GM19351 (cell line): Measurements from ENCODE around the gene BICDL1.

Experiments used
- ATAC-seq: cut with Tn5 transposase; IDR thresholded peaks from one replicate; pipeline ENCODE4 v1.9.1; 2021; ENCODE audit warnings: mild to moderate bottlenecking, moderate library complexity; ENCODE audit not compliant: unreplicated experiment

BICDL1 gene

DNA sequence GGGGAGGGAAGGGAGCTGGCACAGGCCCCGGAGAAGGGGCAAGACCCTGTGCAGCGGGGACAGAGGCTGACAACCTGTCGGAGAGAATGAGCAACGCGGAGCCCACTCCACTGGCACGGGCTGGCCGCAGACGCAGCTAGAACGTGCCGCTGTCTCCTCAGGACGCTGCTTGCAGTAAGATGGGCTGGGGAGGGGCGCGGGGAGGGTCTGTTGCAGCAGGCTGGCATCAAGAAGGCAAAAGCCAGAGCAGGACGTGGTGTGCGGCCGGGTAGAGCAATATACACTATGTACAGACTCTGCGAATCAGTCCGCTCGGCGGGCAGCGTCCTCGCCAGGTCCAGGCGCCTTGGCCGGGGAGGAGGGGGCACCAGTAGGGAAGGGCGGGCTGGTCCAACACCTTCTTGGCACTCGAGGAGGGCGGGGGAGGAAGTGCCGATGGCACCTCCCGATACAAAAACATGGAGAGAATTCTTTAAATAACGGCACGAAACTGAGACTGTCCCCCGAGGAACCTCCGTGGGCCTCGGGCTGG lies 107.7 kb downstream of the BICDL1 start:
- no peak for ATAC-seq

DNA sequence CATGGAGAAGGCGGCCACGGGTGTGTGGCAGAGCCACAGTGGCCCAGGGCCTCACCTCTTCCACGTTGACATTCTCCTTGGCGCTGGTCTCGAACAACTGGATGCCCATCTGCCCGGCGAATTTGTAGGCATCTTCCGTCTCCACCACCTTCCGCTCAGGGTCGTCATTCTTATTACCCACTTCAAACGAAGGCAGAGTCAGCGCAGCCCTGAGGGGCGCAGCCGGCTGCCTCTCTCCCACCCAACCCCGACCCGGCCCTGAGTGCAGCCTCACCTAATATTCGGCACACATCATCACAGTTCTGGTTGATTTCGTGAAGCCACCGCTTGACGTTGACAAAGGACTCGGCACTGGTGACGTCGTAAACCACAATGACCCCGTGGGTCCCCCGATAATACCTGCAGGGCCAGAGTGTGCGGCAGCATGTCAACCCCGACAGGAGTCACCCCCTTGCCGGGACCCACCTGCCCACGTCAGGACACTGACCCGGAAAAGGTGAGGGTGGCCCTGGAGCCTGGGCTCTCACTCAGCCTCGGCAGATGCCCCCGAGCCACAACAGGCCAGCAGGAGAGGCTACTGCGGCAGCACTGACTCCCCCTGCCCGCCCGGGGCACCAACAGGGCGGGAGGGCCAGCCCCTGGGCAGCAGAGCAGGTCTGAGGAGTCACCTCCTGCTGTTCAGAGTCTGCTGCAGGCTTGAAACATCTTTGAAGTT lies 109.9 kb downstream of the BICDL1 start:
- no peak for ATAC-seq

DNA sequence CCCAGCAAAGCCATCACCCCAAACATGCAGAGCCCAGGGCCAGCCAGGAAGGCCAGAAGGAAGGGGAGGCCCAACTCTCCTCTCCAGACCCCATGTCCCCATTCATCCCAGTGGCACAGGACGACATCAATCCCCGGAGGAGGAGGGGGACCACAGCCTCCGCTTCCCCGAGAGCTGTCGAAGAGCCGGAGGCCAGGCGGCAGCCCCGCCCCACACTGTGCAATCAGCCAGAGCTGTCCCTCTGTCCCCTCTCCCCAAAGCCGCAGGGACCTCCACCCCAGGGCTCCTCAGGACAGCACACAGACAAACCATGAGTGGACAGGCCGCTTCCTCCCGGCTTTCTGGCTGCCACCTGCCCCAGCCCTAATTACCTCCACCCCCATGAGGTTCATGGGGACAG lies 110.7 kb downstream of the BICDL1 start:
- ATAC-seq = no peak

DNA sequence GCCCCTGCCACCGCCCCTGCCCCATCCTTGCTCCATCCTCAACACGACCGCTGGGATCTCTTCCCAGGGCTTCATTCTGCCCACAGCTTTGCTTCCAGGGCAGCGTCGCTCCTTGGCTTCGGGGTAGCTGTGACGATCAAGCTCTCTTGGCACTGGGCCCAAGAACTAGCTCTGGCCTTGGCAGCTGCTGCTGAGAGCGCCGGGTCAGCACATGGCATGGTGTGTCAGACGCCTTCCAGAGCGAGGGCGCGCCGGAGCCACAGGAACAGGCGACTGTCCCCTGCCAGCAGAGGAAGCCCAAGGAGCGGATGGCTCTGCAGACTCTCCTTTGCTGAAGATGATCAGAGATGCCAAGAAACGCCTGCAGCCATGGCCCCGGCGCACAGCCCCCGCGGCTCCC lies 111.6 kb downstream of the BICDL1 start:
- ATAC-seq = no peak

DNA sequence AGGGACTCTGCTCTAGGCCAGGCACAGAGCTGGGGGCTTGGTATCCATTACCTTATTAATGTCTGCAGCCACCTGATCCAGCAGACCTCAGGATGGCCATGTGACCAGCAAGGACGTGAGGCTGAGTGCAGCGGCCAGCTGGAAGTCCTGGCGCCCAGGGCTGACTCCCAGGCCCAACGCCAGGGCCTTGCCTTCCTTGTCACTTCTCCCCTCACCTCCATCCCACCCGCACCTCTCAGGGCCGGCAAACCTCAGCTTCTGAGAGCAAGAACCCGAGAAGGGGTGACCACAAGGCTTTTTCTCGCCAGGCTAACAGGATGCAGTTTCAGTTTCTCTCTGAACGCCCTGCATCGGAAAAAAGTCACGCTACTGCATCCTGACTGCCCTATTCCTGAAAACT lies 112.1 kb downstream of the BICDL1 start:
- peak; percentile 76 for ATAC-seq

DNA sequence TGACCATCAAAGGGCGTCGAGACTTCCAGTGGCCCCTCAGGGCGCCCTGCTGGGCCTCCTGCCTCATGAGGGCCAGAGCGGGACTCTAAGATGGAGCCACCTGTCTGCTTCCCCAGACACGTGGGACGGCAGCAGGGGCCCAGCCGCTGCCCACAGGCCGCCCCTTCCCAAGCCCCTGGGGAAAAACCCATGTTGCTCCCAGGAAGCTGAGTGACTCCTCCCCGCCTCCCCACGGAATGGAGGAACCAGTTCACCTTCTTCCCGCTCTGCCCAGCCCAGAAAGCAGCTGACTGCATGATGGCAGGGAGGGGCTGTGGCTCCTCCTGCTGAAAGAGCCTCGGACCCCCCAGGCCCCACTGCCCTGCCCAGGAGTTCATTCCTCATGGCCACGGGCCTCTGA lies 112.6 kb downstream of the BICDL1 start:
- ATAC-seq = peak; percentile 33

DNA sequence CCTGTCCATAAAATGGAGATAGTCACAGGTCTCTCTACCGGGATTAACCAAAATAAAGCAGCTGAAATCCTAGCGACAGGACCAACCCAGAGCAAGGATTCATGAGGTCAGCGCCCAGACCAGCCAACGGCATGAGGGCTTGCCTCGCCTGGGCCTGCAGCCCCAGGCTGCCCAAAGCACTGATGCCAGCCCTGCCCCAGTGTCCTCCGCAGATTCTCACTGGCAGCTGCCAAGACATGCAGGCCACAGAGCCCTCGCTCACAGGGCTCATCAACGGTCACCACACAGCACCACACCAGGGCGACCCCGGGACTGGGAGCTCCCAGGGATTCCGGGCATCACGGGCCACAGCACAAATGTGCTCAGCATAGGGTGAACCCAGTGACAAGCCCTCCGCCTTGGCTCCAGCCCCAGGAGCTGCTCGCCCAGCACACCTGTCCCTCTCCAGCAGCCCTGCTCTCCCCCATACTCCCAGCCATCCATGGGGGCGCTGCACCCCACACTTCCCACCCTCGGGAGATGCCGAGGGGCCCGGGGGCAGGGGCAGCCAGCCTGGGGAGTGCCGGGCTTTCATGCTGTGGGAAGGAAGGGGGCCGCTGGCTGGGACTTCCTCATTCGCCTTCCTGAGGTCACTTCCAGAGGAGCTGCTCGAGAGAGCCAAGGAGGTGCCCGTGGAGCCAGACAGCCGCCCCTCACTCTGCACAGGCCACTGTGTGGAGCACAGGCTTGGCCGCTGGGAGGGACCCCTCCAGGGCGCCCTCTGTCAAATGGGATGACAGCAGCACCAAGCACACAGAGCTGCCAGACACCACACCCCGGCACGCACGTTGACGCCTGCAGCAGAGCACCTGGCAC lies 113.4 kb downstream of the BICDL1 start:
- no peak for ATAC-seq

DNA sequence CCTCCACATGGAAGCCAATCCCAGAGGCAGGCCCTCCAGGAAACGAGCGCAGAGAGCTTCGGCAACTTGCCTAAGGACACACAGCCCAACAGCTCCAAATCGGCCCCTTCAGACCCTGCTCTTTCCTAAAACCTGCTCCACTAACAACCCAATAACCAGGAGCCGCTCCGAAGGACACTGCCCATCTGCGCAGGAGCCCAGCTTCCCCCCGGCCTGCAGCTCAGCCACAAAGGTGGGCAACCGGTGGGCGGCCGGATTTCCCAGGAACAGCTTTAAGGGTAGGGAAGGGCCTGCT lies 114.0 kb downstream of the BICDL1 start:
- no peak for ATAC-seq

DNA sequence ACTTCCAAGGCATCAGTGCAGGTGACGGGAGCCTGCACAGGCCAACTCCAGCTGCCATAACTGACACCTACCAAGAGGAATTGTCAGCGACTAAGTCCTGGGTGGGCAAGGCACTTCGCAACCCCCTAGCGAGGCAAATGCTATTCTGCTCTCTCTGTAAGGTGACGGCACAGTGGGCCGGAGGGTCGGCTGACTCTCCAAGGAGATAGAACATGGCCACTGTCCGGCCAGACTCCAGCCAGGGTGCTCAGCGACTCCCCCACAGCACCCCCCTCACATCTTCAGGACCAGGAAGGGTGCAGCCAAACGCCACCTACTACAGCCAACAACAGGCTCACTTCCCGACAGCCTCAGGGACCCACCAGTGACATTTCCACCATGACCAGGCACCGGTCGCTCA lies 114.3 kb downstream of the BICDL1 start:
- no peak for ATAC-seq

DNA sequence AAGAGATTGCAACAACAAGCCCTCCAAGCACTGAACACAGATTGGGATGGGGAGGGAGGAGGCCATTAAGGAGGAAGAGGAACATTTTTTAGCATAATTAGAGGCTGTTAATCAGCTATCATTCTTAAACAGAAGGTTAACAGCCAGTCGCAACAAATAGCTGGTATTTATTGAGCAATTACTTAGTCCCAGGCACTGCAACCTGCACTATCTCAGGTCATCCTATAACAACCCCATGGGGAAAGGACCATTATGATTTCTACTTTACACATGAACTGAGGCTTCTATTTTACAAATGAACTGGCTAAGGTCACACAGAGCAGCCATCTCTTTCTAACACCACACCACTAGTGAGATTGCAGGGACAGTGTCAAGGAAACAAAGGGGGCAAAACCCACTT lies 117.1 kb downstream of the BICDL1 start:
- no peak for ATAC-seq

DNA sequence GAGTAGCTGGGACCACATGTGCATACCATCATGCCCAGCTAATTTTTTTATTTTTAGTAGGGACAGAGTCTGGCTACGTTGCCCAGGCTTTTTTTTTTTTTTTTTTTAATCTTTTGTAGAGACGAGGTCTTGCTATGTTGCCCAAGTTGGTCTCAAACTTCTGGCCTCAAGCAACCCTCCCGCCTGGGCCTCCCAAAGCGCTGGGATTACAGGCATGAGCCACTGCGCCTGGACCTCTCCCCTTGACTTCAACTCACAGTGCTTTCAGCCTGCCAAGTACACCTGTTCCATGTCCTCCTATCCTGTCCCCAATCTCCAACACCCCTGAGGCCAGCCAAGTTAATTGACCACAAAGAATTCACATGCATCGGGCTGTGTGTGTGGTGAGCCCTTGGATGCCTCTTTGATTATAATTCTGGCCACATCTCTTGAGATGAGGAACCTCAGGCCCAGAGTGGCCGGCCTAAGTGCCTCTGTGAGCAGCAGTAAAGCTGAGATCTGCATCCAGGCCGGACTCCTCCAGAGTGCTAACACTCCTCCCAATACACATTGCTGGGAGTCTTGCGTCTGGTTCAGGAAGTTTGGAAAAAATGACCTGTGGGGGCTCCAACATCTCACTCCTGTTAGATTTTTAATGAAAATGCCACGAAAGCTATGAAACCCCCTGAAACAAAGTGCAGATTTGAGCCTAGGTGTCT lies 120.7 kb downstream of the BICDL1 start:
- ATAC-seq = no peak

DNA sequence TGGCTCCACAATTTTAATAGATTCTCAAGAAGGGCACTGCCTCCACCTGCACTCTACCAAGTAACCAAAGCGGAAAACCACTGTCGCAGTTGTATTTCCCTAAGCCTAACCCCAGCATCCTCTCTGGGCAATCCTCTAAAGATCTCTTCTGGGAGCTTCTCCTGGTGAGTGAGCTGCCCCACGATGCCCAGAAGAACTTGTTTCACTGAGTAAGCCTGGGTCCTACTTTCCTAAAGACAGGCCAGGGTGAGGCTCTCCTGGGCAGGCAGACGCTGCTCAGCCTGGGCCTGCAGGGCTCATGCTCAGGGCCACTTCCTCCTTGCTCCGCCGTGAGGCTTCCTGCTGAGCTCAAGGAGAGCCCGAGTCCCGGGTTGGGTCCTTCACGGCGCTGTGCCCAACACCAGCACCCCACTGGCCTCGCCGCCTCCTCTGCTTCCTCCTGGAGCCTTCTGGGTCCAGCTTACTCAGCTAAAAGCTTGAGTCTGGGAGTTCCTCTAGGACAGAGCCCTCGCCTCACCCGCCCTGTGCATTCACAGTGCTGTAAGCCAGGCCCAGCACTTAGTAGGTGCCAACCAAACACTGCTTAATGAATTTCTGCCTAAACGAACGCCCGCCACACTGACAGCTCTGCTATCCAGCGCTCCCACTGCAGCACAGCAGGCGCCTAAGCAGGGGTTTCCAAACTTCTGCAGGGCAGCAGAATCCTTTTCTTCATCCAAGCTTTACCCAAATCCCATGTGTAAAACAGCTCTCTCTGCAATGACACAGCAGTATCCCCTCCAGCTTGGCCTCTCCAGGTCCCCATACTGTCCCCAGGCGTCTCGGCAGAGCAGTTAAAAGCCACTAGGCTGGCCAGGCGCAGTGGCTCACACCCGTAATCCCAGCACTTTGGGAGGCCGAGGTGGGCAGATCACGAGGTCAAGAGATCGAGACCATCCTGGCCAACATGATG lies 121.8 kb downstream of the BICDL1 start:
- ATAC-seq = peak; percentile 85

DNA sequence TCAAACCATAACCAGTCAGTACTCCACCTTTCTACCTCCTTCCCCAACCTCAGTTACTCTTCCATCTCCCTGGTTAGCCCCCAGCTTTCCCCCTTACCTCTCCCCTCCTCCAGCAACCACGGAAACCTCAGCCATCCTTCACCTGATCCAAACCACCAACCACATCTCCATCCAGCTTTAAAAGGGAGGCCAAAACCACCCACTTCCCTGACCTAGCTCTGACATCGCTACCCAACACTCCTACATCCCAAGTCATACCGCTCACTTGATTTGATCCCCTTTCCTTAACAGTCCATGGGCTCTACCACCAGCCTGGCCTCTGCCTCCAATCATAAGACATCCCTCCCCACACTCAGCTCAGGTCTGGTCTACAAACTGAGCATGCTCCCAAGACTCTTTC lies 126.0 kb downstream of the BICDL1 start:
- ATAC-seq = no peak

DNA sequence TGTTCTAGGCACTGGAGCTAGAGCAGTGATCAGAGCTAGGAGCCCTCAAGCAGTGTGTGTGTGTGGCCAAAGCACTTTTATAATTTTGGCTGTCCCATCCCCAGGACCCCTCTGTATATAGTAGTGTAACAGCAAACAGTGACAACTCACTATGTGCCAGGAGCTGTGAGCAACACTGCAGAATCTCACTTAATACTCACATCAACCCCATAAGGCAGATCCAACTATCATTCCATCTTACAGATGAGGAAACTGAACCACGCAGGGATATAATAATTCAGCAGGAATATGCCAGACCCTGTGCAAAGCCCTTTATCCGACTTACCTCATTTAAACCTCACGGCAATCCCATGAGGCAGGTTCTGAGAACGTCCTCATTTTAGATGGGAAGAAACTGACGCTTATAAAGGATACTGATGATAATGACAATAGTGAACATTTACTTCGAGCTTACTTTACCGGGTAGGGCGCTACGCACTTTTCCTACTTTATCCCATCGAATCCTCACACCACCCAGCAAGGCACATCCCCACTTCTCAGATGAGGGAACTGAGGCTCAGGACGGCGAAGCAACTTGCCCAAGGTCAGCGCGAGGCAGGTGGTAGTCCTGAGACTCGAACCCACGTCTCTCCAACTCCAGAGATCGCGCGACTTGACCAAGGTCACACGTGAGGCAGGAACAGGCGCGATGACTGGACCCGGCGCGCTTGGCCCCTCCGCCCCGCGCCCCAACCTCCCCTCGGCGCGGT lies 126.8 kb downstream of the BICDL1 start:
- ATAC-seq = peak; percentile 10

DNA sequence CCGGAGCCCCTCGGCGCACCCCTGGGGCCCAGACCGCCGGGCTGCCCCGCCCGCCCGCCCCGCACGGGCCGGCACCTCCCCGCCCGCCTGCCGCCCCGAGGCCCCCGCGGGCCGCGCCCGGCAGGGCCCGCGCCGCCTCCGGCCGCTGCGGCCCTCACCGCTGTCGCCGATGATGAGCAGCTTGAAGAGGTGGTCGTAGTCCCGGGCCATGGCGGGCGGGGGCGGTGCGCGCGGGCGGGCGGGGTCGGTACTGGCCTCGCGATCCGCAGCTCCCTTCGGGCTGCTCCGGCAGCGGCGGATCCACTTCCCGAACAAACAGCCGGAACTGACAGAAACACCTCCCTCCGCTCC lies 127.4 kb downstream of the BICDL1 start, which contains the start of gene RAB35:
RAB35 (minus strand) TSS at position 313 of the 351 bp plus-strand sequence; CDS start at position 210, 103 bp downstream.
- ATAC-seq = peak; percentile 12

DNA sequence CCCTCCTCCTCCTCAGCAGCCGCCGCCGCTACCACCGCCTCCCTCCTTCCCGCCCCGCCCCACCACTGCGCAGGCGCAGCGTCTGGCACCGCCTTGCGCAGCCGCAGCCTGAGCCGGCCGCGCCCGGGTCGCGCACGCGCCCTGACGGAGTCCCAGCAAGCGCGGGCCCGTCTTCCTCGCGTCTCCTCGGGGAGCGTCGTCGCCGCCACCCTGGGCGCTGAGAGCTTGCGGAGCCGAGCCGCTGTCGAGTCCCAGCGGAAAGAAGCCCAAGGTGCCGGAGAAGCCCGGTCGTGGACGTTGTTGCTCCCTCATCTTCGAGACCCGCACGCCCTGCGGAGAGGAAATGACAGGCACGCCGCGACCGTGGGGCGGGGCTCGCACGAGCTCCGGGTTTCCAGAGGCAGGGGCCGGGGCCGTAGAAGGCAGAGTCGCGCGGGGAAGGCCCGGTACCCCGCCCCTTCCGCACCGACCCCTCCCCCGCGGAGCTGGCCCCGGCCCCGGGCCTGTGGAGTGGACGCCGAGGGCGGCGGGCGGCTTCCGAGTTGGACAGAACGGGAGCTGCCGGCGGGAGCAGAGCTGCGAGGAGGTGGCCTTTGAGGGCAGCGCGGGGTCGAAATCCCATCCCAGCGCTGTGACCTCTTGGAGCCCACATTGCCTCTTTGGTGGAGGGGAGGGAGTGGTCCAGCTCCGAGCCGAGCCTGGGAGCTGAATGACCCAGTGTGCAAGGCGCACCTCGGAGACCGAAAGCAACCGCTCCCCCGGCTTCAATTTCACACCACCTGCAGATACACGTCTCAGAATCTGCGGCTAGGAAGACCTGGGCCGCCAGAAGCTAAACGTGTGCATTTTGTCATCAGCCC lies 128.0 kb downstream of the BICDL1 start:
- peak; percentile 43 for ATAC-seq

DNA sequence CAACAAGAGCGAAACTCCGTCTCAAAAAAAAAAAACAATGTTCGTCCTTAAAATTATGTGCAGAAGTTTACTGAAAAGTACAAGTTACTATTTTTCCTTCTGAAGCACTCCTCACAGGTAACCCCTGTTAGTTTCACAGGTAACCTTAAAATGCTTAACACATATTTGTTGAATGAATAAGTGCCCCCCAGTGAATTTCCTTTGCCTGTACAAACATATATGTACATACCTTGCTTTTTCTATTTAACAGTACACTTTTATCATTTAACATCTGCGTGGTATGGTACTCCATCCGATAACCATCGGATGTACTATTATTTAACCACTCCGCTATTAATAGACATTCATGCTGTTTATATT lies 128.9 kb downstream of the BICDL1 start:
- no peak for ATAC-seq

DNA sequence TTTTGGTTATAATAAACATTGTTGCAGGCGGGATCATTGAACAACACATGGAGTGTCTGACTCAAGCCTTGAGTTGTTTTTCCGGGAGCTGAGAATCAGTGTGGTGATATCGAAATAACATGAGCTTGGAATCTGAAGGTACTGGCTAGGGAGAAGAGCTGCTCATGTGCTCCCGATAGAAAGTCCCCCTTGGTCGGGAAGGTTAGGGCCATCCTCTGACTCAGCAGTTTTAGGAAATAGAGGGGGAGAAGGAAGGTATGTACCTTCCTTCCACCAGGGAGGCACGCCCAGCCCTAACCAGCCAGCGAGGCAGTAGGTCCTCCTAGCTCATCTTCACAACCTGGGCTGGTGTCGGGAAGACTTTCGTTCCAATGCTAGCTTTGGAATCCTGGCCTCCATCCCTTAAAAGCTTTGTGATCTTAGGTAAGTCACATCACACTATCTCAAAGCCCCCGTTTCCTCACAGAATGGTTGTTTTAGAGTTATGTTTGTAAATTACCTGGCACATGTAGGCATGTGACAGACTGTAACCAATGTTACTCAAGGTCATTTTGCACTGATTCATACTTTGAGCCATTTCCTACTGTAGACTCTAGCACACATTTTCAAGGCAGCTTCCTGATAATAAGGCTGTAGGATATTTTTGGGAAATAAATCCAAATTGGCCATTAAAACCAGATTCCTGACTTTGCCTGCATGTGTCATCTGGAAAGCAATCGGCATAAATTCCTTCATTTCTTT lies 129.5 kb downstream of the BICDL1 start:
- ATAC-seq = no peak
